Right atrium auricular region (tissue), 2 donors: ENCODE results near the gene SLIT3. TPM values are rescaled to one million over a fixed set of nuclear protein-coding genes. Genes with fewer than 3 reads are reported as not detected.
A peak's percentile ranks its signal among the peaks of the same experiment; 100 is the strongest.

Experiments
- DNase-seq: peaks from one replicate; pipeline ENCODE4 v3.0.0-alpha.2; 2019; ENCODE audit warnings: low spot score
- H3K27ac ChIP-seq, 2 donors: fragments of 200-600 bp; sonication (generic); 1 replicate in 1 of 2; 2 replicates in 1 of 2; pipeline ENCODE4 v1.5.1; 2016 to 2019
- H3K27me3 ChIP-seq, 2 donors: fragments of 200-600 bp; sonication (generic); one replicate each; pipeline versions ENCODE4 v1.5.1 to v1.6.0; 2017 to 2019
- H3K36me3 ChIP-seq: fragments of 200-600 bp; sonication (generic); one replicate; pipeline ENCODE4 v1.5.1; 2016
- H3K4me1 ChIP-seq, 2 donors: fragments of 200-600 bp; sonication (generic); one replicate each; pipeline versions ENCODE4 v1.5.1 to v1.6.0; 2017 to 2019
- H3K4me3 ChIP-seq, 2 donors: fragments of 200-600 bp; sonication (generic); 1 replicate in 1 of 2; 2 replicates in 1 of 2; pipeline ENCODE4 v1.5.1; 2017 to 2019; ENCODE audit warnings: mild to moderate bottlenecking in 1 of 2, moderate library complexity in 1 of 2
- H3K9me3 ChIP-seq, 2 donors: fragments of 200-600 bp; sonication (generic); one replicate each; pipeline ENCODE4 v1.5.1; 2019
- CTCF ChIP-seq, 2 donors: fragments of 200-600 bp; sonication (generic); IDR thresholded peaks; one replicate each; pipeline ENCODE4 v1.5.1; 2019; ENCODE audit warnings: antibody characterized with exemption in 2 of 2
- total RNA-seq, 2 donors: library from RNA; depleted of rRNA; stranded (reverse); fragments of >200 nt; gene quantifications; one replicate each; pipeline ENCODE4 v1.1.0, GENCODE V29; 2016

SLIT3 gene
- total RNA-seq, 2 donors from 2014 or later = 66.1 to 85.8 TPM

GRCh38 chr5:168734620-168735300, 566.2 kb downstream of the SLIT3 start:
- Histone ChIP-seq H3K27me3 (no peaks in the 10 kb centered on the region), H3K4me3 (no peak overlapping the region), H3K9me3 (no peaks in the 10 kb centered on the region), H3K36me3 (no peaks in the 10 kb centered on the region), H3K4me1 (peaks cover 0 to 35% of the 10 kb centered on the region in 2 donors), H3K27ac (peak overlapping the region; percentile 69 to 79)
- peak; percentile 86 for DNase-seq
- no peak for TF ChIP-seq CTCF (IDR thresholded peaks at IDR 0.05)

GRCh38 chr5:168734119-168734518, 566.8 kb downstream of the SLIT3 start:
- Histone ChIP-seq H3K27ac (peak overlapping the region; percentile 69 to 79), H3K27me3 (no peaks in the 10 kb centered on the region), H3K4me1 (peaks cover 0 to 35% of the 10 kb centered on the region in 2 donors), H3K36me3 (no peaks in the 10 kb centered on the region), H3K9me3 (peaks cover 0 to 3% of the 10 kb centered on the region in 2 donors), H3K4me3 (no peak overlapping the region)
- TF ChIP-seq CTCF (IDR thresholded peaks at IDR 0.05) = no peak
- DNase-seq = peak; percentile 40

GRCh38 chr5:168728546-168729211, 572.3 kb downstream of the SLIT3 start:
- Histone ChIP-seq H3K4me1 (no peaks in the 10 kb centered on the region), H3K4me3 (no peak overlapping the region), H3K27ac (no peak overlapping the region), H3K36me3 (no peaks in the 10 kb centered on the region), H3K27me3 (no peaks in the 10 kb centered on the region), H3K9me3 (peaks cover 0 to 12% of the 10 kb centered on the region in 2 donors)
- peak; percentile 46 for DNase-seq
- TF ChIP-seq CTCF (IDR thresholded peaks at IDR 0.05) = no peak

GRCh38 chr5:168727547-168727946, 573.4 kb downstream of the SLIT3 start:
- no peak for TF ChIP-seq CTCF (IDR thresholded peaks at IDR 0.05)
- Histone ChIP-seq H3K4me3 (no peak overlapping the region), H3K4me1 (no peaks in the 10 kb centered on the region), H3K27ac (no peak overlapping the region), H3K9me3 (peaks cover 0 to 12% of the 10 kb centered on the region in 2 donors), H3K27me3 (no peaks in the 10 kb centered on the region), H3K36me3 (no peaks in the 10 kb centered on the region)
- DNase-seq = no peak

GRCh38 chr5:168726342-168726741, 574.6 kb downstream of the SLIT3 start:
- peaks cover 0 to 12% of the 10 kb centered on the region in 2 donors for H3K9me3 ChIP-seq
- no peak for TF ChIP-seq CTCF (IDR thresholded peaks at IDR 0.05)
- no peaks in the 10 kb centered on the region for H3K27me3 ChIP-seq
- no peak overlapping the region for H3K27ac ChIP-seq
- no peak overlapping the region for H3K4me3 ChIP-seq
- DNase-seq = no peak
- no peaks in the 10 kb centered on the region for H3K4me1 ChIP-seq
- peaks cover 10% of the 10 kb centered on the region for H3K36me3 ChIP-seq
